Measurements from ENCODE around the gene NPNT. TPM values are rescaled to one million over a fixed set of nuclear protein-coding genes. Genes with fewer than 3 reads are reported as not detected.
A peak's percentile ranks its signal among the peaks of the same experiment; 100 is the strongest.

Gene NPNT
- total RNA-seq, 1 donor from 2014 or later: 74.1 TPM

- Histone ChIP-seq H3K27ac (ENCODE audit: low read depth, low read length) (no peak overlapping the region), H3K9ac (ENCODE audit: low read depth in 1 of 3, low read length in 3 of 3) (no peak overlapping the region), H3K4me1 (ENCODE audit: control insufficient read depth in 3 of 3, insufficient read depth in 3 of 3, low read length in 3 of 3) (peaks cover 9 to 12% (median 9%) of the 10 kb centered on the region in 3 donors), H3K9me3 (ENCODE audit: control insufficient read depth in 3 of 3, low read length in 3 of 3) (no peaks in the 10 kb centered on the region), H3K4me3 (ENCODE audit: low read length in 3 of 3) (no peak overlapping the region), H3K27me3 (ENCODE audit: control insufficient read depth in 3 of 3, insufficient read depth in 3 of 3, low read length in 3 of 3) (no peaks in the 10 kb centered on the region), H3K36me3 (ENCODE audit: control insufficient read depth in 3 of 3, insufficient read depth in 3 of 3, low read length in 3 of 3) (no peaks in the 10 kb centered on the region)
These were observed 70.0 kb downstream of the NPNT start for GRCh38 chr4:105965183-105965800.

DNA sequence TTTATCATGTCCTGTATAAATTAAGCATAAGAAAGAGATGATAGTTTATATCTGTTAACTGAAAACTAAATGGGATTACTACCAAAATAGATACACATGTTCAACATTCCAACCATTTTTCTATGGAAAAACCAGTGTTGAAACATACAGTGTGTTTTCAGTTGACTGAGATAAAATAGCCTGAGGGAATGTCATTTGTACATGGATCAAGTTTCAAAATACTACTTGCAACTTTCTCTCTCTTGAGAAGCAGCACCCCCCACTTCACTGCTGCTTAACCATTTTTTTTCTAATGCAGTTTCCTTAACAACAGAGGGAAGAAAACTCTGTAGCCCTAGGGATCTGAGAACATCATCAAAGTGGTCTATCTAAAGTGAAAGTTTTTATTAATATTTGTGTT lies 70.8 kb downstream of the NPNT start:
- H3K27me3 ChIP-seq (ENCODE audit: control insufficient read depth in 3 of 3, insufficient read depth in 3 of 3, low read length in 3 of 3): no peaks in the 10 kb centered on the region
- no peaks in the 10 kb centered on the region for H3K9me3 ChIP-seq (ENCODE audit: control insufficient read depth in 3 of 3, low read length in 3 of 3)
- H3K36me3 ChIP-seq (ENCODE audit: control insufficient read depth in 3 of 3, insufficient read depth in 3 of 3, low read length in 3 of 3): no peaks in the 10 kb centered on the region
- peaks cover 9 to 12% (median 9%) of the 10 kb centered on the region in 3 donors for H3K4me1 ChIP-seq (ENCODE audit: control insufficient read depth in 3 of 3, insufficient read depth in 3 of 3, low read length in 3 of 3)
- no peak overlapping the region for H3K9ac ChIP-seq (ENCODE audit: low read depth in 1 of 3, low read length in 3 of 3)
- H3K4me3 ChIP-seq (ENCODE audit: low read length in 3 of 3): no peak overlapping the region
- H3K27ac ChIP-seq (ENCODE audit: low read depth, low read length): no peak overlapping the region

GRCh38 chr4:105967058-105967658 lies 71.9 kb downstream of the NPNT start:
- Histone ChIP-seq H3K9me3 (ENCODE audit: control insufficient read depth in 3 of 3, low read length in 3 of 3) (no peaks in the 10 kb centered on the region), H3K4me3 (ENCODE audit: low read length in 3 of 3) (peak overlapping the region in 2 of 3 donors; percentile 4 to 23), H3K4me1 (ENCODE audit: control insufficient read depth in 3 of 3, insufficient read depth in 3 of 3, low read length in 3 of 3) (peaks cover 9 to 12% (median 9%) of the 10 kb centered on the region in 3 donors), H3K36me3 (ENCODE audit: control insufficient read depth in 3 of 3, insufficient read depth in 3 of 3, low read length in 3 of 3) (no peaks in the 10 kb centered on the region), H3K9ac (ENCODE audit: low read depth in 1 of 3, low read length in 3 of 3) (peak overlapping the region; percentile 7 to 52 (median 51)), H3K27me3 (ENCODE audit: control insufficient read depth in 3 of 3, insufficient read depth in 3 of 3, low read length in 3 of 3) (no peaks in the 10 kb centered on the region), H3K27ac (ENCODE audit: low read depth, low read length) (no peak overlapping the region)

GRCh38 chr4:105969575-105969974 lies 74.3 kb downstream of the NPNT start:
- peaks cover 9 to 12% (median 9%) of the 10 kb centered on the region in 3 donors for H3K4me1 ChIP-seq (ENCODE audit: control insufficient read depth in 3 of 3, insufficient read depth in 3 of 3, low read length in 3 of 3)
- H3K27me3 ChIP-seq (ENCODE audit: control insufficient read depth in 3 of 3, insufficient read depth in 3 of 3, low read length in 3 of 3): no peaks in the 10 kb centered on the region
- H3K27ac ChIP-seq (ENCODE audit: low read depth, low read length): no peak overlapping the region
- no peaks in the 10 kb centered on the region for H3K9me3 ChIP-seq (ENCODE audit: control insufficient read depth in 3 of 3, low read length in 3 of 3)
- H3K36me3 ChIP-seq (ENCODE audit: control insufficient read depth in 3 of 3, insufficient read depth in 3 of 3, low read length in 3 of 3): no peaks in the 10 kb centered on the region
- no peak overlapping the region for H3K4me3 ChIP-seq (ENCODE audit: low read length in 3 of 3)
- H3K9ac ChIP-seq (ENCODE audit: low read depth in 1 of 3, low read length in 3 of 3): no peak overlapping the region

- Histone ChIP-seq H3K27me3 (ENCODE audit: control insufficient read depth in 3 of 3, insufficient read depth in 3 of 3, low read length in 3 of 3) (no peaks in the 10 kb centered on the region), H3K27ac (ENCODE audit: low read depth, low read length) (no peak overlapping the region), H3K9me3 (ENCODE audit: control insufficient read depth in 3 of 3, low read length in 3 of 3) (no peaks in the 10 kb centered on the region), H3K9ac (ENCODE audit: low read depth in 1 of 3, low read length in 3 of 3) (no peak overlapping the region), H3K36me3 (ENCODE audit: control insufficient read depth in 3 of 3, insufficient read depth in 3 of 3, low read length in 3 of 3) (no peaks in the 10 kb centered on the region), H3K4me1 (ENCODE audit: control insufficient read depth in 3 of 3, insufficient read depth in 3 of 3, low read length in 3 of 3) (peaks cover 9 to 12% (median 9%) of the 10 kb centered on the region in 3 donors), H3K4me3 (ENCODE audit: low read length in 3 of 3) (no peak overlapping the region)
These were observed 75.1 kb downstream of the NPNT start for GRCh38 chr4:105970371-105970770.

DNA sequence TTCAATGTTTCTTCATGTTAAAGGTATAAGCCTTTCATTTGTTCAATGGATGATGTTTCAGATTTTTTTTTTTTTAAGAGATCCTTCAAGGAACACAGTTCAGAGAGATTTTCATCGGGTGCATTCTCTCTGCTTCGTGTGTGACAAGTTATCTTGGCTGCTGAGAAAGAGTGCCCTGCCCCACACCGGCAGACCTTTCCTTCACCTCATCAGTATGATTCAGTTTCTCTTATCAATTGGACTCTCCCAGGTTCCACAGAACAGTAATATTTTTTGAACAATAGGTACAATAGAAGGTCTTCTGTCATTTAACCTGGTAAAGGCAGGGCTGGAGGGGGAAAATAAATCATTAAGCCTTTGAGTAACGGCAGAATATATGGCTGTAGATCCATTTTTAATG lies 75.8 kb downstream of the NPNT start:
- Histone ChIP-seq H3K9me3 (ENCODE audit: control insufficient read depth in 3 of 3, low read length in 3 of 3) (no peaks in the 10 kb centered on the region), H3K36me3 (ENCODE audit: control insufficient read depth in 3 of 3, insufficient read depth in 3 of 3, low read length in 3 of 3) (no peaks in the 10 kb centered on the region), H3K9ac (ENCODE audit: low read depth in 1 of 3, low read length in 3 of 3) (no peak overlapping the region)

DNA sequence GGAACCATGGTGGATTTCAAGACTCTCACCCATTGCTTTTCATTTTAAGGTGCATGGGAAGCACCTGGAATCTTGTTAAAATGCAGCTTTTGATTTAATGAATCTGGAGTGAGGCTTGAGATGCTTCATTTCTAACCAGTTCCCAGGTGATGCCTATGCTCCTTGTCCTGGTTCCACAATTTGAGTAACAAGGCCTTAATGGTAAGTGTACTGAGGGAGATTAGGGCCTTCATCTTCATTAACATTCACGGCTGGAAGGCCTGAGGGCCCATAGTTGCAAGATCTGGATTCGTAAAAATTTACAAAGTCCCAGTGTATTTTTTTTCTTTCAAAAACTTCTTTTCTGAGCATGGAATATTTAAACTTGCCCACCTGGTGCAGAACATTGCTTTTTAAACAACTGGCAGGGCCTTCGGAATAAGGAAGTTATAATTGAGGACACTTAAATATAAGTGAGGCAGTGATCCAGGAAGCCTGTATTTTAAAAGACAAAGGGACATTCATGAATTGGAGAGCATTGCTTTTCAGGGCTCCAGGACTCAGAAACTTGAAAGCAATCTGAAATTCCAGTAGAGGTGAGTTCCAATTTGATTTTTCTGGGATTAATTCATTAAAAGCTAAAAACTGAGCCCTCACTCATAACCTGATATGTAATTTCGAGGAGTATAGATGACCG lies 77.8 kb downstream of the NPNT start:
- Histone ChIP-seq H3K4me3 (ENCODE audit: low read length in 3 of 3) (no peak overlapping the region), H3K9ac (ENCODE audit: low read depth in 1 of 3, low read length in 3 of 3) (no peak overlapping the region), H3K36me3 (ENCODE audit: control insufficient read depth in 3 of 3, insufficient read depth in 3 of 3, low read length in 3 of 3) (no peaks in the 10 kb centered on the region), H3K27me3 (ENCODE audit: control insufficient read depth in 3 of 3, insufficient read depth in 3 of 3, low read length in 3 of 3) (no peaks in the 10 kb centered on the region), H3K4me1 (ENCODE audit: control insufficient read depth in 3 of 3, insufficient read depth in 3 of 3, low read length in 3 of 3) (peaks cover 0 to 6% (median 5%) of the 10 kb centered on the region in 3 donors), H3K9me3 (ENCODE audit: control insufficient read depth in 3 of 3, low read length in 3 of 3) (no peaks in the 10 kb centered on the region), H3K27ac (ENCODE audit: low read depth, low read length) (no peak overlapping the region)

More for the DNA sequence above, 75.8 kb downstream of the NPNT start:
- Histone ChIP-seq H3K27ac (ENCODE audit: low read depth, low read length) (no peak overlapping the region), H3K4me3 (ENCODE audit: low read length in 3 of 3) (no peak overlapping the region), H3K4me1 (ENCODE audit: control insufficient read depth in 3 of 3, insufficient read depth in 3 of 3, low read length in 3 of 3) (peaks cover 5 to 12% (median 9%) of the 10 kb centered on the region in 3 donors), H3K27me3 (ENCODE audit: control insufficient read depth in 3 of 3, insufficient read depth in 3 of 3, low read length in 3 of 3) (no peaks in the 10 kb centered on the region)

- H3K4me1 ChIP-seq (ENCODE audit: control insufficient read depth in 3 of 3, insufficient read depth in 3 of 3, low read length in 3 of 3): peaks cover 0 to 2% (median 0%) of the 10 kb centered on the region in 3 donors
- H3K27ac ChIP-seq (ENCODE audit: low read depth, low read length): no peak overlapping the region
- H3K36me3 ChIP-seq (ENCODE audit: control insufficient read depth in 3 of 3, insufficient read depth in 3 of 3, low read length in 3 of 3): no peaks in the 10 kb centered on the region
- H3K9me3 ChIP-seq (ENCODE audit: control insufficient read depth in 3 of 3, low read length in 3 of 3): no peaks in the 10 kb centered on the region
- H3K9ac ChIP-seq (ENCODE audit: low read depth in 1 of 3, low read length in 3 of 3): no peak overlapping the region
- no peaks in the 10 kb centered on the region for H3K27me3 ChIP-seq (ENCODE audit: control insufficient read depth in 3 of 3, insufficient read depth in 3 of 3, low read length in 3 of 3)
- H3K4me3 ChIP-seq (ENCODE audit: low read length in 3 of 3): no peak overlapping the region
These were observed 81.6 kb downstream of the NPNT start for GRCh38 chr4:105976915-105977314.

DNA sequence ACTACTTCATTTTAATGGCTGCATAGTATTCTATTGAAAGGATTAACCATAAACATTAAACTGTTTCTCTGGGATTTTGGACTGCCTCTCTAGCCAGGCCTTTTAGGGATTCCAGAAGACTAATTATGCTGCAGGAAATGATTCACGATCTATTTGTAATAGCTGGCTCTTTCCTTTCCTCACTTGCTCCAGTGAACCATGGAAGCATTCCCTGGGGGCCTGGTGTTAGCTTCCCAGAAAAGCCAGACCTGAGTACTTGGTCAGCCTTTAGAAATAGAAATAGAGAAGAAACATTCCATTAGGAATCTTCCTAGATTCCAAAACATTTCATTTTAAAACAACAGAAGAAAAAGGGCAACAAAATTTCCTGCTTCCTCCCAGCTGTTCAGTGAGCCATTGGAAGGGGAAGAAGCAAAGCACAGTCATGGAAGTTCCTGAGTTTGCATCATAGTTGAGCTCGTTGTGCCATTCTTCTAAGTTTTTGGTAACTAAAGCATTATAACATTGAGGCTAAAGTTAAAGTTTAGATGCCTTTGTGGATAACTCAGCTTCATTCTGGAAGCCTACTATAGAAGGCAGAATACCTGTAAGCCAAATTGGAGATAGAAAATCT lies 83.5 kb downstream of the NPNT start:
- Histone ChIP-seq H3K4me3 (ENCODE audit: low read length in 3 of 3) (no peak overlapping the region), H3K9me3 (ENCODE audit: control insufficient read depth in 3 of 3, low read length in 3 of 3) (no peaks in the 10 kb centered on the region), H3K9ac (ENCODE audit: low read depth in 1 of 3, low read length in 3 of 3) (no peak overlapping the region), H3K36me3 (ENCODE audit: control insufficient read depth in 3 of 3, insufficient read depth in 3 of 3, low read length in 3 of 3) (no peaks in the 10 kb centered on the region), H3K4me1 (ENCODE audit: control insufficient read depth in 3 of 3, insufficient read depth in 3 of 3, low read length in 3 of 3) (peaks cover 0 to 2% (median 0%) of the 10 kb centered on the region in 3 donors), H3K27me3 (ENCODE audit: control insufficient read depth in 3 of 3, insufficient read depth in 3 of 3, low read length in 3 of 3) (no peaks in the 10 kb centered on the region), H3K27ac (ENCODE audit: low read depth, low read length) (no peak overlapping the region)

GRCh38 chr4:105979506-105979905 lies 84.2 kb downstream of the NPNT start:
- no peaks in the 10 kb centered on the region for H3K36me3 ChIP-seq (ENCODE audit: control insufficient read depth in 3 of 3, insufficient read depth in 3 of 3, low read length in 3 of 3)
- no peak overlapping the region for H3K4me3 ChIP-seq (ENCODE audit: low read length in 3 of 3)
- H3K27me3 ChIP-seq (ENCODE audit: control insufficient read depth in 3 of 3, insufficient read depth in 3 of 3, low read length in 3 of 3): no peaks in the 10 kb centered on the region
- no peak overlapping the region for H3K9ac ChIP-seq (ENCODE audit: low read depth in 1 of 3, low read length in 3 of 3)
- H3K4me1 ChIP-seq (ENCODE audit: control insufficient read depth in 3 of 3, insufficient read depth in 3 of 3, low read length in 3 of 3): peaks cover 0 to 2% (median 0%) of the 10 kb centered on the region in 3 donors
- H3K27ac ChIP-seq (ENCODE audit: low read depth, low read length): no peak overlapping the region
- H3K9me3 ChIP-seq (ENCODE audit: control insufficient read depth in 3 of 3, low read length in 3 of 3): no peaks in the 10 kb centered on the region

Measured in skeletal muscle tissue (tissue), 4 donors.